Keratinocyte (primary cell): Measurements from ENCODE around the gene NSDHL. TPM values are rescaled to one million over a fixed set of nuclear protein-coding genes. Genes with fewer than 3 reads are reported as not detected.

Experiments
- DNase-seq: peaks from one replicate; pipeline ENCODE4 v3.0.0-alpha.2; 2011; ENCODE audit warnings: low read depth, missing footprints, low spot score
- FAIRE-seq: peaks from 2 replicates; lab custom pipeline; 2011; peaks lifted over from hg19 to GRCh38; lab: Jason Lieb, UNC
- H2AFZ ChIP-seq: 2 replicates; pipeline ENCODE4 v1.6.0; 2012; ENCODE audit warnings: low read length, control low read depth, inconsistent platforms; ENCODE audit not compliant: control insufficient read depth
- H3K27ac ChIP-seq: 2 replicates; pipeline ENCODE4 v1.5.1; 2011; ENCODE audit warnings: low read length; ENCODE audit not compliant: control insufficient read depth, insufficient read depth
- H3K27me3 ChIP-seq: 3 replicates; pipeline ENCODE4 v1.6.0; 2011; ENCODE audit warnings: low read length; ENCODE audit not compliant: control insufficient read depth, insufficient read depth; ENCODE audit errors: extremely low read depth
- H3K36me3 ChIP-seq, 2 experiments: 2 replicates in 1 of 2; 3 replicates in 1 of 2; pipeline ENCODE4 v1.5.1; 2011; ENCODE audit warnings: low read length in 2 of 2, mild to moderate bottlenecking in 1 of 2; ENCODE audit not compliant: control insufficient read depth in 2 of 2, insufficient read depth in 2 of 2; ENCODE audit errors: extremely low read depth in 1 of 2
- H3K4me1 ChIP-seq: 3 replicates; pipeline ENCODE4 v1.5.1; 2011; ENCODE audit warnings: low read length; ENCODE audit not compliant: control insufficient read depth, insufficient read depth; ENCODE audit errors: extremely low read depth
- H3K4me2 ChIP-seq: 3 replicates; pipeline ENCODE4 v1.6.0; 2011; ENCODE audit warnings: low read depth, low read length; ENCODE audit not compliant: control insufficient read depth, insufficient read depth; ENCODE audit errors: extremely low read depth
- H3K4me3 ChIP-seq, 3 experiments: fragments of 200-600 bp in 1 of 3; sonication (generic) in 1 of 3; 2 replicates in 2 of 3; 3 replicates in 1 of 3; pipeline ENCODE4 v1.5.1; 2011 to 2016; ENCODE audit warnings: low read length in 3 of 3, mild to moderate bottlenecking in 3 of 3, control low read depth in 2 of 3, inconsistent platforms in 1 of 3, low read depth in 1 of 3, mixed read lengths in 1 of 3, mixed run types in 1 of 3, moderate library complexity in 1 of 3; ENCODE audit not compliant: control insufficient read depth in 2 of 3, insufficient read depth in 2 of 3; ENCODE audit errors: extremely low read depth in 1 of 3
- H3K79me2 ChIP-seq: 2 replicates; pipeline ENCODE4 v1.6.0; 2012; ENCODE audit warnings: low read length; ENCODE audit not compliant: control insufficient read depth, insufficient read depth
- H3K9ac ChIP-seq: 3 replicates; pipeline ENCODE4 v1.6.0; 2011; ENCODE audit warnings: low read length; ENCODE audit not compliant: control insufficient read depth, insufficient read depth; ENCODE audit errors: extremely low read depth
- H3K9me1 ChIP-seq: 3 replicates; pipeline ENCODE4 v1.6.0; 2011; ENCODE audit warnings: low read length; ENCODE audit not compliant: control insufficient read depth, insufficient read depth; ENCODE audit errors: extremely low read depth
- H3K9me3 ChIP-seq: 2 replicates; pipeline ENCODE4 v1.5.1; 2012; ENCODE audit warnings: low read depth, low read length; ENCODE audit not compliant: control insufficient read depth
- H4K20me1 ChIP-seq: 3 replicates; pipeline ENCODE4 v1.6.0; 2011; ENCODE audit warnings: low read length; ENCODE audit not compliant: control insufficient read depth, insufficient read depth; ENCODE audit errors: extremely low read depth
- CTCF ChIP-seq, 3 experiments: IDR thresholded peaks in 1 of 3; conservative IDR thresholded peaks in 1 of 3; optimal IDR thresholded peaks in 1 of 3; 2 replicates in 2 of 3; 3 replicates in 1 of 3; pipeline versions ENCODE3 to v1.5.1; 2011; ENCODE audit warnings: low read length in 3 of 3, mild to moderate bottlenecking in 3 of 3, moderate library complexity in 2 of 3, control low read depth in 1 of 3, inconsistent platforms in 1 of 3; ENCODE audit not compliant: insufficient read depth in 2 of 3; ENCODE audit errors: extremely low read depth in 1 of 3
- EZH2 ChIP-seq: IDR thresholded peaks from one replicate; pipeline ENCODE4 v1.6.1; 2012; ENCODE audit warnings: inconsistent platforms, mild to moderate bottlenecking, low read length, moderate library complexity
- dilution Hi-C: fragments of 300-500 bp; cut with MboI; formaldehyde crosslinking; loops from one replicate; pipeline ENCODE4 v1.7.0; 2020; ENCODE audit warnings: low sequenced_read_pairs; ENCODE audit not compliant: extremely low pct_ligation_motif_present
- polyA plus RNA-seq, 5 experiments: library from polyadenylated mRNA; depleted of rRNA in 3 of 5; stranded (reverse) in 3 of 5; stranded (forward) in 1 of 5; unstranded in 1 of 5; fragments of >200 nt; gene quantifications; 1 replicate in 1 of 5; 2 replicates in 3 of 5; 3 replicates in 1 of 5; pipeline versions ENCODE4 v1.2.1 to v1.2.3, GENCODE V29; 2011 to 2012; ENCODE audit warnings: missing spikeins in 2 of 5, low read depth in 1 of 5, low replicate concordance in 1 of 5

NSDHL gene
- polyA plus RNA-seq, 1 donor (not counting 4 experiments of a cell fraction or from before 2014, with no cell fraction given): 79.0 TPM

DNA sequence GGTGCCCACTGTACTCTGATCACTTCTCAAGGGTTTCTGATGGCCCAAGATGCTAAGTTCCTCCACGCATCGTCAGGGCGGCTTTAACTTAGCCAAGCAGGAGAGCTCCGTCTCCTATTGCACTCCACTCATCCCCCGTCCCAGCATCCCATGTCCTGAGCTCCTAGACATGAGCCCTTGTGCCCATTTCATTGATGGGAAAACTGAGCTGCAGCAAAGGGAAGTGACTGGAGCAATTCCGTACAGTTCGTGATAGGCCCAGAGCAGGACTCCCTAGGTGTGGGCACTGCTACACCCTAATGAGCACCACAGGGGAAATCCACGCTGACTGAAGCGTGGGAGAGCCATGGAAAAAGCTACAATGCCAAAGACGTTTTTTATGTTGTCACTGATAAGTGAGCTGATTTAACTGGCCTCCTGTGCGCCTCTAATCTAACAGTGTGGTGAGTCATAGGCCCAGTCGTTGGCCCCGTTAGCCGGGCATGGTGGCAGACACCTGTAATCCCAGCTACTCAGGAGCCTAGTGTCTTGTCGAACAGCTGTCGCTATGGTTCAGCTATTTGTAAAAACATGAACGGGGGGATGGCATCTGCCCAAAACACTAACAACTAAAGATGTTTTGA lies 14.9 kb downstream of the NSDHL start:
- H3K36me3 ChIP-seq: peaks cover 5 to 12% of the 10 kb centered on the region in 2 experiments
- dilution Hi-C loops: no loop called here
- TF ChIP-seq CTCF (optimal IDR thresholded peaks at IDR 0.05 in 1 of 3, IDR thresholded peaks at IDR 0.05 in 1 of 3, conservative IDR thresholded peaks at IDR 0.05 in 1 of 3; ENCODE audit: extremely low read depth in 1 of 3, insufficient read depth in 2 of 3, low read length in 3 of 3): no peak
- no peak for TF ChIP-seq EZH2

GRCh38 chrX:152847281-152847680 lies 16.4 kb downstream of the NSDHL start:
- Histone ChIP-seq H2AFZ (no peak overlapping the region), H3K4me3 (no peak overlapping the region), H3K9ac (no peak overlapping the region), H3K27ac (no peak overlapping the region), H3K4me1 (peaks cover 2% of the 10 kb centered on the region), H3K36me3 (peaks cover 12 to 13% of the 10 kb centered on the region in 2 experiments), H3K9me3 (no peaks in the 10 kb centered on the region), H3K79me2 (peaks cover 34% of the 10 kb centered on the region), H3K9me1 (no peaks in the 10 kb centered on the region), H3K4me2 (no peak overlapping the region), H4K20me1 (no peaks in the 10 kb centered on the region), H3K27me3 (no peaks in the 10 kb centered on the region)
- DNase-seq (no peak), FAIRE-seq (no peak)
- dilution Hi-C loops: no loop called here
- TF ChIP-seq EZH2 (no peak), CTCF (optimal IDR thresholded peaks at IDR 0.05 in 1 of 3, IDR thresholded peaks at IDR 0.05 in 1 of 3, conservative IDR thresholded peaks at IDR 0.05 in 1 of 3; ENCODE audit: extremely low read depth in 1 of 3, insufficient read depth in 2 of 3, low read length in 3 of 3) (no peak)

More for the DNA sequence above, 14.9 kb downstream of the NSDHL start:
- H4K20me1 ChIP-seq: no peaks in the 10 kb centered on the region
- no peak overlapping the region for H3K27ac ChIP-seq
- no peak overlapping the region for H3K4me3 ChIP-seq
- H3K9me3 ChIP-seq: no peaks in the 10 kb centered on the region
- peaks cover 2% of the 10 kb centered on the region for H3K4me1 ChIP-seq
- no peaks in the 10 kb centered on the region for H3K27me3 ChIP-seq
- no peak overlapping the region for H2AFZ ChIP-seq
- DNase-seq (no peak), FAIRE-seq (no peak)
- H3K9me1 ChIP-seq: no peaks in the 10 kb centered on the region
- H3K9ac ChIP-seq: no peak overlapping the region
- H3K79me2 ChIP-seq: peaks cover 50% of the 10 kb centered on the region
- H3K4me2 ChIP-seq: no peak overlapping the region
